ENCODE results near the gene UBE2J1. TPM values are rescaled to one million over a fixed set of nuclear protein-coding genes. Genes with fewer than 3 reads are reported as not detected.

UBE2J1 gene
- polyA plus RNA-seq, 1 of the 3 experiments (the other 2 are of a cell fraction), result 11.3 TPM

GRCh38 chr6:89392823-89393222 lies 40.3 kb upstream of the UBE2J1 start:
- H3K4me1 ChIP-seq (ENCODE audit: control insufficient read depth in 1 of 2, insufficient read depth in 2 of 2, low read depth in 1 of 2, low read length in 1 of 2), result no peaks in the 10 kb centered on the region
- H3K36me3 ChIP-seq (replicated peaks in 1 of 2; ENCODE audit: control insufficient read depth in 1 of 2, insufficient read depth in 2 of 2, low read length in 1 of 2), result no peaks in the 10 kb centered on the region
- H3K9ac ChIP-seq, result no peak overlapping the region
- no peak overlapping the region for H3K27ac ChIP-seq (ENCODE audit: low read depth in 2 of 2, low read length in 1 of 2)
- no peaks in the 10 kb centered on the region for H3K9me3 ChIP-seq
- CTCF ChIA-PET, result no interaction called here
- no peak for DNase-seq
- no peak overlapping the region for H3K4me2 ChIP-seq
- no peak for TF ChIP-seq FOXJ3 (CRISPR knock-in tag; IDR thresholded peaks at IDR 0.05)
- no peak for TF ChIP-seq EZH2phosphoT487 (IDR thresholded peaks at IDR 0.05; ENCODE audit: borderline replicate concordance, low read depth)
- TF ChIP-seq USF2 (IDR thresholded peaks at IDR 0.05; ENCODE audit: borderline replicate concordance, low read depth, low read length), result no peak
- no peak for TF ChIP-seq GABPA (IDR thresholded peaks at IDR 0.05; ENCODE audit: low read depth)
- TF ChIP-seq RXRA (IDR thresholded peaks at IDR 0.05; ENCODE audit: borderline replicate concordance, low read depth), result no peak
- no peak for TF ChIP-seq MAX (IDR thresholded peaks at IDR 0.05; ENCODE audit: low read depth)
- TF ChIP-seq IRF3 (IDR thresholded peaks at IDR 0.05; ENCODE audit: low read depth, low read length), result no peak
- TF ChIP-seq SMC3 (IDR thresholded peaks at IDR 0.05; ENCODE audit: low read depth, low read length), result no peak
- TF ChIP-seq SIN3A (IDR thresholded peaks at IDR 0.05; ENCODE audit: borderline replicate concordance, low read depth, low read length), result no peak
- H3F3A ChIP-seq (replicated peaks; ENCODE audit: insufficient read depth), result no peaks in the 10 kb centered on the region
- H4K20me1 ChIP-seq (ENCODE audit: insufficient read depth), result no peaks in the 10 kb centered on the region
- no peak overlapping the region for H2AFZ ChIP-seq (ENCODE audit: low read depth)
- POLR2A ChIA-PET, result no interaction called here
- H3K27me3 ChIP-seq (ENCODE audit: insufficient read depth), result peaks cover 5% of the 10 kb centered on the region; the same call in 1 of the 2 replicates
- no peaks in the 10 kb centered on the region for H3K79me2 ChIP-seq (ENCODE audit: insufficient read depth)
- H3K9me2 ChIP-seq, result no peaks in the 10 kb centered on the region
- no peak overlapping the region for H3K4me3 ChIP-seq (ENCODE audit: low read depth in 2 of 2, low read length in 1 of 2)

- H4K20me1 ChIP-seq (ENCODE audit: insufficient read depth), result no peaks in the 10 kb centered on the region
- no peak for DNase-seq
- no peak overlapping the region for H3K4me2 ChIP-seq
- H3K9ac ChIP-seq, result no peak overlapping the region
- no peaks in the 10 kb centered on the region for H3K79me2 ChIP-seq (ENCODE audit: insufficient read depth)
- no peaks in the 10 kb centered on the region; a peak in 1 of 4 replicates for H3K4me1 ChIP-seq (ENCODE audit: control insufficient read depth in 1 of 2, insufficient read depth in 2 of 2, low read depth in 1 of 2, low read length in 1 of 2)
- H3K9me2 ChIP-seq, result no peaks in the 10 kb centered on the region
- CTCF ChIA-PET, result no interaction called here
- peaks cover 5% of the 10 kb centered on the region for H3K27me3 ChIP-seq (ENCODE audit: insufficient read depth)
- POLR2A ChIA-PET, result no interaction called here
- no peak overlapping the region for H3K4me3 ChIP-seq (ENCODE audit: low read depth in 2 of 2, low read length in 1 of 2)
- H3K36me3 ChIP-seq (replicated peaks in 1 of 2; ENCODE audit: control insufficient read depth in 1 of 2, insufficient read depth in 2 of 2, low read length in 1 of 2), result no peaks in the 10 kb centered on the region
- no peaks in the 10 kb centered on the region for H3K9me3 ChIP-seq
- WGBS (ENCODE audit: low lambda C conversion rate), result 76% methylated on average over 6 of the region's 6 CpGs
- no peak for TF ChIP-seq EZH2phosphoT487 (IDR thresholded peaks at IDR 0.05; ENCODE audit: borderline replicate concordance, low read depth)
- no peak for TF ChIP-seq MEF2A (IDR thresholded peaks at IDR 0.05; ENCODE audit: borderline replicate concordance, low read depth)
- no peak for TF ChIP-seq PBX3 (IDR thresholded peaks at IDR 0.05)
- TF ChIP-seq MAX (IDR thresholded peaks at IDR 0.05; ENCODE audit: low read depth), result no peak
- H2AFZ ChIP-seq (ENCODE audit: low read depth), result no peak overlapping the region
- H3F3A ChIP-seq (replicated peaks; ENCODE audit: insufficient read depth), result no peaks in the 10 kb centered on the region
- no peak overlapping the region for H3K27ac ChIP-seq (ENCODE audit: low read depth in 2 of 2, low read length in 1 of 2)
Observed at GRCh38 chr6:89388846-89389245, 36.3 kb upstream of the UBE2J1 start.
